ENCODE data around the gene ECHDC3. TPM values are rescaled to one million over a fixed set of nuclear protein-coding genes. Genes with fewer than 3 reads are reported as not detected.
A peak's percentile ranks its signal among the peaks of the same experiment; 100 is the strongest.

The ECHDC3 gene
- total and polyA plus RNA-seq, 2 of the 13 experiments (the other 11 are each of a cell fraction or from before 2014, with no cell fraction given) = not detected

- TF ChIP-seq NAIF1 (CRISPR knock-in tag; IDR thresholded peaks at IDR 0.05; ENCODE audit: borderline replicate concordance) (0 out of 2 replicates have a peak, but pooled peaks have one; percentile 33), SMAD1 (CRISPR knock-in tag; IDR thresholded peaks at IDR 0.05; ENCODE audit: borderline replicate concordance, low read depth) (0 out of 2 replicates have a peak, but pooled peaks have one; percentile 81), CC2D1A (CRISPR knock-in tag; IDR thresholded peaks at IDR 0.05) (no peak), GTF2F1 (IDR thresholded peaks at IDR 0.05; ENCODE audit: low read length) (no peak), RNF219 (CRISPR knock-in tag; IDR thresholded peaks at IDR 0.05) (no peak), HMG20B (CRISPR knock-in tag; conservative IDR thresholded peaks at IDR 0.05) (peak; percentile 81), PRDM15 (CRISPR knock-in tag; IDR thresholded peaks at IDR 0.05) (no peak), SCMH1 (CRISPR knock-in tag; IDR thresholded peaks at IDR 0.05; ENCODE audit: borderline replicate concordance) (no peak), ARID5B (CRISPR knock-in tag; IDR thresholded peaks at IDR 0.05) (peak; percentile 97), MAFF (IDR thresholded peaks at IDR 0.05; ENCODE audit: low read depth, low read length) (no peak), FOXO1 (CRISPR knock-in tag; IDR thresholded peaks at IDR 0.05) (peak; percentile 83; the same call in 1 of the 2 replicates), RXRB (CRISPR knock-in tag; IDR thresholded peaks at IDR 0.05; ENCODE audit: borderline replicate concordance) (peak; percentile 94), NR2F2 (IDR thresholded peaks at IDR 0.05; ENCODE audit: borderline replicate concordance, low read depth) (peak; percentile 96), HNF1B (CRISPR knock-in tag; IDR thresholded peaks at IDR 0.05) (peak; percentile 100), NCOR1 (IDR thresholded peaks at IDR 0.05; ENCODE audit: borderline replicate concordance, low read length) (peak; percentile 84; the same call in 1 of the 2 replicates), NFKBIZ (CRISPR knock-in tag; IDR thresholded peaks at IDR 0.05) (peak; percentile 73; the same call in 1 of the 2 replicates), MXI1 (IDR thresholded peaks at IDR 0.05; ENCODE audit: borderline replicate concordance, low read depth, low read length) (peak; percentile 60; the same call in 1 of the 3 replicates)
Observed at GRCh38 chr10:11699550-11700097, 42.6 kb upstream of the ECHDC3 start (continued).

Data from HepG2 (cell line).